Left hindlimb (tissue), 1 donor: Measurements from ENCODE around the gene CLSTN2.
A peak's percentile ranks its signal among the peaks of the same experiment; 100 is the strongest.

ENCODE experiments used
- DNase-seq: peaks from one replicate; pipeline ENCODE4 v3.0.0-alpha.2; 2018

The CLSTN2 gene

GRCh38 chr3:139935016-139935865, at the start of gene CLSTN2:
Gene CLSTN2, plus strand, starts transcription at chr3:139935185.
- peak; percentile 59 for DNase-seq

GRCh38 chr3:139887431-139887830, 47.6 kb upstream of the CLSTN2 start:
- no peak for DNase-seq

- DNase-seq = no peak
Measured at GRCh38 chr3:139888561-139889140, 46.3 kb upstream of the CLSTN2 start.

- DNase-seq = no peak
Measured at GRCh38 chr3:139893267-139893962, 41.6 kb upstream of the CLSTN2 start.

GRCh38 chr3:139893963-139894642, 40.9 kb upstream of the CLSTN2 start:
- no peak for DNase-seq

- DNase-seq = no peak
Measured at GRCh38 chr3:139894643-139894989, 40.4 kb upstream of the CLSTN2 start.

GRCh38 chr3:139897759-139898158, 37.2 kb upstream of the CLSTN2 start:
- DNase-seq = no peak

- DNase-seq = no peak
Measured at GRCh38 chr3:139906418-139906817, 28.6 kb upstream of the CLSTN2 start.

GRCh38 chr3:139909811-139910210, 25.2 kb upstream of the CLSTN2 start:
- no peak for DNase-seq

GRCh38 chr3:139916271-139916670, 18.7 kb upstream of the CLSTN2 start:
- no peak for DNase-seq

- no peak for DNase-seq
Measured at GRCh38 chr3:139917226-139917785, 17.7 kb upstream of the CLSTN2 start.

- no peak for DNase-seq
Measured at GRCh38 chr3:139928708-139929505, 6.1 kb upstream of the CLSTN2 start.

- no peak for DNase-seq
Measured at GRCh38 chr3:139930211-139930610, 4.8 kb upstream of the CLSTN2 start.

- no peak for DNase-seq
Measured at GRCh38 chr3:139933766-139934165, 1.2 kb upstream of the CLSTN2 start.

GRCh38 chr3:139934613-139935015, 371 bp upstream of the CLSTN2 start:
- DNase-seq = peak; percentile 53

- peak; percentile 44 for DNase-seq
Measured at GRCh38 chr3:139935866-139936817, 1.2 kb downstream of the CLSTN2 start.

- peak; percentile 45 for DNase-seq
Measured at GRCh38 chr3:139937674-139938279, 2.8 kb downstream of the CLSTN2 start.

- DNase-seq = no peak
Measured at GRCh38 chr3:139939681-139940190, 4.8 kb downstream of the CLSTN2 start.

GRCh38 chr3:139940622-139941021, 5.6 kb downstream of the CLSTN2 start:
- no peak for DNase-seq

GRCh38 chr3:139941580-139941979, 6.6 kb downstream of the CLSTN2 start:
- no peak for DNase-seq
